ENCODE data around the gene PMEPA1. TPM values are rescaled to one million over a fixed set of nuclear protein-coding genes. Genes with fewer than 3 reads are reported as not detected.

Gene PMEPA1
- total RNA-seq, 1 experiment from 2014 or later: 163 TPM

DNA sequence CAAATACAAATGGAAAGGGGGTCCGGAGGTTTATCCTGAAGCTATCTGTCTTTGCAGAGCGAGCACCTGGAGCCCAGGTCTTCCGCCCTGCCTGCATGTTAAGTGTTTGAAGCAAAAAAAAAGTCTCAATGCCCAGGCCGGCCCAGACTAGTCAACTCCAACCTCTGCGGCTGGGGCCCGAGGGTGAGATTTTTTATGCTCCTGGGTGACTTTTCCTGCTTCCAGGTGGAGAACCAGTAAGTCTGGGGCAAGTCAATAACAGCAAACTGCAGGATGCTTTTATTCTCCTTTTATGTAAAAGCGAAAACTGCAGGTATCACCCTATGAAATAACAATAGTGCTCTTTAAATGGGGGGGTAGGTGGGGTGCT, 87.6 kb downstream of the PMEPA1 start:
- Histone ChIP-seq H3K4me2 (peak overlapping the region; percentile 18), H3K4me3 (no peak overlapping the region), H4K20me1 (ENCODE audit: insufficient read depth) (no peaks in the 10 kb centered on the region), H3K4me1 (replicated peaks; ENCODE audit: insufficient read depth) (peaks cover 30% of the 10 kb centered on the region), H3K79me2 (ENCODE audit: low read depth) (no peaks in the 10 kb centered on the region), H3K9me2 (ENCODE audit: insufficient read depth) (no peaks in the 10 kb centered on the region), H3K27me3 (ENCODE audit: insufficient read depth, low read depth) (no peaks in the 10 kb centered on the region), H3K9me3 (ENCODE audit: insufficient read depth, low read depth) (peaks cover 5% of the 10 kb centered on the region), H2AFZ (no peak overlapping the region), H3F3A (ENCODE audit: insufficient read depth, low read depth) (peaks cover 16% of the 10 kb centered on the region), H3K27ac (no peak overlapping the region), H3K36me3 (ENCODE audit: low read depth) (no peaks in the 10 kb centered on the region)
- BruUV-seq (replicated peaks): no TSS peak
- TF ChIP-seq EZH2 (IDR thresholded peaks at IDR 0.05; ENCODE audit: low read depth): no peak
- TF ChIP-seq, protein P1, sequence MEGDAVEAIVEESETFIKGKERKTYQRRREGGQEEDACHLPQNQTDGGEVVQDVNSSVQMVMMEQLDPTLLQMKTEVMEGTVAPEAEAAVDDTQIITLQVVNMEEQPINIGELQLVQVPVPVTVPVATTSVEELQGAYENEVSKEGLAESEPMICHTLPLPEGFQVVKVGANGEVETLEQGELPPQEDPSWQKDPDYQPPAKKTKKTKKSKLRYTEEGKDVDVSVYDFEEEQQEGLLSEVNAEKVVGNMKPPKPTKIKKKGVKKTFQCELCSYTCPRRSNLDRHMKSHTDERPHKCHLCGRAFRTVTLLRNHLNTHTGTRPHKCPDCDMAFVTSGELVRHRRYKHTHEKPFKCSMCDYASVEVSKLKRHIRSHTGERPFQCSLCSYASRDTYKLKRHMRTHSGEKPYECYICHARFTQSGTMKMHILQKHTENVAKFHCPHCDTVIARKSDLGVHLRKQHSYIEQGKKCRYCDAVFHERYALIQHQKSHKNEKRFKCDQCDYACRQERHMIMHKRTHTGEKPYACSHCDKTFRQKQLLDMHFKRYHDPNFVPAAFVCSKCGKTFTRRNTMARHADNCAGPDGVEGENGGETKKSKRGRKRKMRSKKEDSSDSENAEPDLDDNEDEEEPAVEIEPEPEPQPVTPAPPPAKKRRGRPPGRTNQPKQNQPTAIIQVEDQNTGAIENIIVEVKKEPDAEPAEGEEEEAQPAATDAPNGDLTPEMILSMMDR (conservative IDR thresholded peaks at IDR 0.05): no peak
- DNase-seq: no peak
- POLR2A ChIA-PET (ENCODE audit: unreplicated experiment): no interaction called here
- intact Hi-C loops (cut with micrococcal nuclease; ENCODE audit: unreplicated experiment): loop anchor here (1.0 to 10.0 kb wide), 6 partner anchors 71 to 587 kb away; no protein-coding TSS in a partner anchor
- CTCF ChIA-PET: interaction anchor here (0.5 to 1.5 kb wide), 8 partner anchors 22 to 587 kb away, joined by 3 to 5 read pairs (median 4); no protein-coding TSS in a partner anchor

DNA sequence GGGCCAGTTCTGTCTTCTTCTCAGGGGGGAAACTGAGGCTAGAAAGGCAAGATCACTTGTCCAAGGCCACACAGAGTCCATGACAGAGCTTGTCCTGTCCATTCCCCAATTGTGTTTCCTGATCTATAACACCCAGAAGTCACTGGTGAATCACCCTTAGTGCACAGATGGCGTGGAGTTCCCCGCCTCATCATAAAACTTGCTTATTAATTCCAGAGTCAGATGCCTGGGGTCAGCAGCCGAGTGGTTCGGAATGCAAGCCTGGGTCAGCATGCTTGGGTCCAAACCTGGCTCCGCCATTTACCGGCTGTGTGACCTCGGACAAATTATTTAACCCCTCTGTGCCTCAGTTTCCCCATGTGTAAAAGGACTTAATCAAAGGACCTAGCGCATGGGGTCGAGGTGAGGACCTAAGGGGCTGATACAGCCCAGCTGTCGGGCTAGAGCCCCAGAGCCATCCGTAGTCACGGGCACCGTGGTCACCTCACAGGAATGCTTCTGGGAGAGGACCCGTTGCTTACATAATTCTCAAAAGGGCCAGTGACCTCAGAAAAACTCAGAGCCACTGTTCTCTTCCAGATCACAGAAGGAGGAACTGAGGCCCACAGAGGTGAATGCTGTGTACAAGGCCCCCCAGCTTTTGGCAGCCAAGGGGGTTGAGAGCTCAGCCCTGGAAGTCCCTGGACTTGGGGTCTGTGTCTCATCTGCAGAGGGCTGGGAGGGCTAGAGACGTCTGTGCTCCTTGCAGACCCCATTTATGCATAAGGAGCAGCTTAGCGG, 88.2 kb downstream of the PMEPA1 start:
- ChIA-PET CTCF (interaction anchor here (0.5 to 1.5 kb wide), 2 partner anchors 22 to 27 kb away, joined by 3 to 5 read pairs; no protein-coding TSS in a partner anchor), POLR2A (ENCODE audit: unreplicated experiment) (interaction anchor here (0.7 kb wide), 1 partner anchor 393 kb away, joined by 3 read pairs; no protein-coding TSS in a partner anchor)
- H3K9me2 ChIP-seq (ENCODE audit: insufficient read depth): no peaks in the 10 kb centered on the region
- H3K36me3 ChIP-seq (ENCODE audit: low read depth): no peaks in the 10 kb centered on the region
- no peak overlapping the region for H3K27ac ChIP-seq
- no peaks in the 10 kb centered on the region for H3K79me2 ChIP-seq (ENCODE audit: low read depth)
- H2AFZ ChIP-seq: no peak overlapping the region
- no TSS peak for BruUV-seq (replicated peaks)
- H3K4me1 ChIP-seq (replicated peaks; ENCODE audit: insufficient read depth): peaks cover 30% of the 10 kb centered on the region
- no peak overlapping the region for H3K4me3 ChIP-seq
- intact Hi-C loops (cut with micrococcal nuclease; ENCODE audit: unreplicated experiment): loop anchor here (1.0 to 10.0 kb wide), 6 partner anchors 71 to 588 kb away; no protein-coding TSS in a partner anchor
- DNase-seq: no peak
- peaks cover 5% of the 10 kb centered on the region for H3K9me3 ChIP-seq (ENCODE audit: insufficient read depth, low read depth)
- TF ChIP-seq EZH2 (IDR thresholded peaks at IDR 0.05; ENCODE audit: low read depth): no peak
- TF ChIP-seq, protein P1 (conservative IDR thresholded peaks at IDR 0.05): no peak
- no peaks in the 10 kb centered on the region for H3K27me3 ChIP-seq (ENCODE audit: insufficient read depth, low read depth)
- H4K20me1 ChIP-seq (ENCODE audit: insufficient read depth): no peaks in the 10 kb centered on the region
- peak overlapping the region; percentile 18 for H3K4me2 ChIP-seq
- H3F3A ChIP-seq (ENCODE audit: insufficient read depth, low read depth): peaks cover 16% of the 10 kb centered on the region

DNA sequence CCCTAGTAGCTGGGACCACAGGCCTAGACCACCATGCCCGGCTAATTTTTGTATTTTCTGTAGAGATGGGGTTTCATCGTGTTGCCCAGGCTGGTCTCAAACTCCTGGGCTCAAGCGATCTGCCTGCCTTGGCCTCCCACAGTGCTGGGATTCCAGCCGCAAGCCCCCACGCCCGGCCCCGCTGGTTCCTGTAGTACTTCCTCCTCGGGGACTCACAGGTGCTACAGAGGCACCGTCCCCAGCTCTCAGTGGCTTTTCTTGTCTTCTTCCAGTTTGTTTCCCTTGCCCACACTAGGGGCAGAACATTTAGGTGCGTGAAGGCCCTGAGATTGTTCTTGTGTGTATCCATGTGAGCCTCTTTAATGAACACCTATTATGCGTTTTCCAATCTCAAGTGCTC, 88.8 kb downstream of the PMEPA1 start:
- Histone ChIP-seq H3F3A (ENCODE audit: insufficient read depth, low read depth) (peaks cover 16% of the 10 kb centered on the region), H3K9me3 (ENCODE audit: insufficient read depth, low read depth) (peaks cover 5% of the 10 kb centered on the region), H3K27ac (no peak overlapping the region), H3K9me2 (ENCODE audit: insufficient read depth) (no peaks in the 10 kb centered on the region), H3K36me3 (ENCODE audit: low read depth) (no peaks in the 10 kb centered on the region), H3K4me3 (no peak overlapping the region), H3K4me2 (no peak overlapping the region), H2AFZ (no peak overlapping the region), H3K27me3 (ENCODE audit: insufficient read depth, low read depth) (no peaks in the 10 kb centered on the region), H3K79me2 (ENCODE audit: low read depth) (no peaks in the 10 kb centered on the region), H3K4me1 (replicated peaks; ENCODE audit: insufficient read depth) (peaks cover 30% of the 10 kb centered on the region), H4K20me1 (ENCODE audit: insufficient read depth) (no peaks in the 10 kb centered on the region)
- TF ChIP-seq EZH2 (IDR thresholded peaks at IDR 0.05; ENCODE audit: low read depth): no peak
- TF ChIP-seq, protein P1 (conservative IDR thresholded peaks at IDR 0.05): no peak
- no peak for DNase-seq
- ChIA-PET CTCF (no interaction called here), POLR2A (ENCODE audit: unreplicated experiment) (interaction anchor here (0.7 kb wide), 1 partner anchor 393 kb away, joined by 3 read pairs; no protein-coding TSS in a partner anchor)
- intact Hi-C loops (cut with micrococcal nuclease; ENCODE audit: unreplicated experiment): loop anchor here (10.0 kb wide), 1 partner anchor 194 kb away; no protein-coding TSS in a partner anchor
- BruUV-seq (replicated peaks): no TSS peak
